HCT116 (cell line): ENCODE results near the gene YIF1B. TPM values are rescaled to one million over a fixed set of nuclear protein-coding genes. Genes with fewer than 3 reads are reported as not detected.

ENCODE experiments used
- ATAC-seq: fragments of 200-7000 bp; cut with Tn5 transposase; 2 replicates; pipeline ENCODE4 v1.9.1; 2020; ENCODE audit warnings: mild to moderate bottlenecking, moderate library complexity
- BruUV-seq: library from RNA; stranded (reverse); fragments of 400-500 nt; replicated peaks from 2 replicates; lab custom pipeline; 2021; lab: Mats Ljungman, UMichigan
- CTCF ChIA-PET: fragments of 300-600 bp; sonication (Branson Sonifier 250); formaldehyde crosslinking; loops from one replicate; lab custom pipeline; 2021; ENCODE audit warnings: antibody characterized with exemption; lab: Charles Lee
- POLR2A ChIA-PET: fragments of 300-600, 350-600 bp; sonication (Branson Sonifier 250); formaldehyde crosslinking; loops from one replicate; lab custom pipeline; 2021; ENCODE audit warnings: antibody characterized with exemption; lab: Charles Lee
- RAD21 ChIA-PET, 2 experiments: fragments of 300-600 bp; sonication (Branson Sonifier 250); formaldehyde crosslinking; loops; one replicate each; lab custom pipeline; 2023; ENCODE audit warnings: low total read pairs in 2 of 2; ENCODE audit not compliant: uncharacterized antibody in 2 of 2, unreplicated experiment in 2 of 2, low non-redundant PET in 1 of 2; lab: Charles Lee
- DNase-seq: peaks from one replicate; pipeline ENCODE4 v3.0.0-alpha.2; 2010; ENCODE audit warnings: low read depth, low spot score
- H2AFZ ChIP-seq: fragments of 200-600 bp; shearing (Covaris generic), sonication (generic); 2 replicates; pipeline ENCODE4 v1.6.1; 2017; ENCODE audit warnings: low read depth, mixed run types, mixed read lengths, antibody characterized with exemption, low read length; ENCODE audit not compliant: poor library complexity, severe bottlenecking
- H3K27ac ChIP-seq: 2 replicates; pipeline ENCODE4 v1.5.1; 2012; ENCODE audit warnings: low read depth, low read length
- H3K27me3 ChIP-seq: fragments of 200-600 bp; sonication (generic); 2 replicates; pipeline ENCODE4 v1.6.1; 2016; ENCODE audit warnings: mixed run types, low read length, mixed read lengths; ENCODE audit not compliant: insufficient read depth
- H3K36me3 ChIP-seq, 2 experiments: fragments of 200-500 bp in 1 of 2; fragments of 200-600 bp in 1 of 2; sonication (Bioruptor generic) in 1 of 2; sonication (generic) in 1 of 2; 2 replicates each; pipeline versions ENCODE4 v1.5.1 to v1.6.1; 2014 to 2016; ENCODE audit warnings: low read length in 2 of 2, inconsistent platforms in 1 of 2, mixed read lengths in 1 of 2, mixed run types in 1 of 2; ENCODE audit not compliant: insufficient read depth in 2 of 2, control insufficient read depth in 1 of 2
- H3K4me1 ChIP-seq, 2 experiments: fragments of 200-600 bp in 1 of 2; sonication (generic) in 1 of 2; 2 replicates each; pipeline versions ENCODE4 v1.5.1 to v1.6.1; 2012 to 2017; ENCODE audit warnings: low read length in 2 of 2, inconsistent platforms in 1 of 2, mild to moderate bottlenecking in 1 of 2, mixed read lengths in 1 of 2, mixed run types in 1 of 2, moderate library complexity in 1 of 2; ENCODE audit not compliant: insufficient read depth in 2 of 2, control insufficient read depth in 1 of 2
- H3K4me2 ChIP-seq: fragments of 200-600 bp; sonication (generic); 2 replicates; pipeline ENCODE4 v1.6.1; 2017; ENCODE audit warnings: mixed run types, low read length, mixed read lengths
- H3K4me3 ChIP-seq, 2 experiments: fragments of 200-600 bp in 1 of 2; sonication (generic) in 1 of 2; replicated peaks in 1 of 2; 2 replicates each; pipeline ENCODE4 v1.5.1; 2011 to 2016; ENCODE audit warnings: low read length in 2 of 2, control low read depth in 1 of 2, low read depth in 1 of 2, mild to moderate bottlenecking in 1 of 2, mixed read lengths in 1 of 2, mixed run types in 1 of 2
- H3K79me2 ChIP-seq: fragments of 200-600 bp; sonication (generic); 2 replicates; pipeline ENCODE4 v1.6.1; 2017; ENCODE audit warnings: mild to moderate bottlenecking, mixed run types, low read length, moderate library complexity, mixed read lengths; ENCODE audit not compliant: insufficient read depth
- H3K9ac ChIP-seq: fragments of 200-600 bp; sonication (generic); 2 replicates; pipeline ENCODE4 v1.6.1; 2016; ENCODE audit warnings: low read length, mixed read lengths
- H3K9me2 ChIP-seq: fragments of 200-600 bp; sonication (generic), shearing (Covaris generic); 2 replicates; pipeline ENCODE4 v1.6.1; 2017; ENCODE audit warnings: mixed run types, mild to moderate bottlenecking, moderate library complexity; ENCODE audit not compliant: insufficient read depth
- H3K9me3 ChIP-seq, 2 experiments: fragments of 200-500 bp in 1 of 2; fragments of 200-600 bp in 1 of 2; sonication (Bioruptor generic) in 1 of 2; sonication (generic) in 1 of 2; 2 replicates each; pipeline ENCODE4 v1.6.1; 2014 to 2017; ENCODE audit warnings: low read length in 2 of 2, mixed read lengths in 2 of 2, inconsistent platforms in 1 of 2, low read depth in 1 of 2, mild to moderate bottlenecking in 1 of 2, mixed run types in 1 of 2, moderate library complexity in 1 of 2; ENCODE audit not compliant: control insufficient read depth in 1 of 2, insufficient read depth in 1 of 2
- H4K20me1 ChIP-seq: fragments of 200-600 bp; sonication (generic), shearing (Covaris generic); 2 replicates; pipeline ENCODE4 v1.6.1; 2017; ENCODE audit warnings: mixed run types, mild to moderate bottlenecking, moderate library complexity; ENCODE audit not compliant: insufficient read depth
- CEBPB ChIP-seq: IDR thresholded peaks from 2 replicates; pipeline ENCODE4 v1.6.1; 2012; ENCODE audit warnings: low read depth
- POLR2AphosphoS5 ChIP-seq: IDR thresholded peaks from 2 replicates; pipeline ENCODE4 v1.6.1; 2011; ENCODE audit warnings: mild to moderate bottlenecking, low read depth, low read length, moderate library complexity
- TCF7L2 ChIP-seq: IDR thresholded peaks from 2 replicates; pipeline ENCODE4 v1.7.0; 2011; ENCODE audit warnings: borderline replicate concordance, inconsistent platforms; ENCODE audit not compliant: insufficient read depth, insufficient read length; ENCODE audit errors: extremely low read depth
- ZBTB33 ChIP-seq: IDR thresholded peaks from 2 replicates; pipeline ENCODE4 v1.6.1; 2011; ENCODE audit warnings: mild to moderate bottlenecking, low read length, moderate library complexity; ENCODE audit not compliant: insufficient replicate concordance; ENCODE audit errors: extremely low read depth
- intact Hi-C: fragments of 100-400 bp; cut with micrococcal nuclease; formaldehyde crosslinking; loops from 2 replicates; pipeline ENCODE4 v1.10.0; 2022
- total RNA-seq: library from RNA; stranded (reverse); gene quantifications from one replicate; pipeline ENCODE4 v1.2.1, GENCODE V29; 2021; ENCODE audit not compliant: unreplicated experiment

Gene YIF1B
- total RNA-seq, 1 experiment from 2014 or later, result 67.5 TPM

- intact Hi-C loops, result no loop called here
- ChIA-PET POLR2A (no interaction called here), RAD21 (no interaction called here)
Observed at GRCh38 chr19:38359242-38360021, 43.7 kb upstream of the YIF1B start.

More at GRCh38 chr19:38359242-38360021, 43.7 kb upstream of the YIF1B start:
- BruUV-seq, result no TSS peak
- H3K4me3 ChIP-seq, result no peak overlapping the region
- TF ChIP-seq POLR2AphosphoS5 (no peak), CEBPB (no peak), TCF7L2 (no peak), ZBTB33 (no peak)
- no peaks in the 10 kb centered on the region for H3K9me3 ChIP-seq
- peaks cover 11% of the 10 kb centered on the region; the same call in 1 of the 2 replicates for H3K27me3 ChIP-seq
- CTCF ChIA-PET, result no interaction called here
- H3K79me2 ChIP-seq, result no peaks in the 10 kb centered on the region
- ATAC-seq (no peak), DNase-seq (no peak)
- no peak overlapping the region for H3K9ac ChIP-seq
- H2AFZ ChIP-seq, result no peak overlapping the region
- no peaks in the 10 kb centered on the region for H4K20me1 ChIP-seq
- H3K4me1 ChIP-seq, result peaks cover 8 to 20% of the 10 kb centered on the region in 2 experiments; a peak in 3 of 4 replicates
- no peaks in the 10 kb centered on the region for H3K9me2 ChIP-seq
- no peaks in the 10 kb centered on the region for H3K36me3 ChIP-seq
- H3K27ac ChIP-seq, result no peak overlapping the region
- no peak overlapping the region for H3K4me2 ChIP-seq
